ENCODE measurements around the gene NAALADL2.

NAALADL2 gene

GRCh38 chr3:175287361-175287963 lies 428.3 kb downstream of the NAALADL2 start:
- Histone ChIP-seq H2BK120ac (ENCODE audit: insufficient read depth, low read length, poor library complexity) (no peak overlapping the region), H2BK12ac (ENCODE audit: low read length) (no peak overlapping the region), H3K27me3 (ENCODE audit: insufficient read depth, low read length) (no peaks in the 10 kb centered on the region), H3K4ac (ENCODE audit: low read depth, low read length) (no peak overlapping the region), H3K27ac (ENCODE audit: low read depth, low read length) (no peak overlapping the region), H4K8ac (ENCODE audit: low read depth, low read length) (no peak overlapping the region), H3K14ac (ENCODE audit: low read length) (no peak overlapping the region), H3K9ac (ENCODE audit: low read length) (no peak overlapping the region), H2BK5ac (ENCODE audit: low read depth, low read length, poor library complexity) (no peak overlapping the region), H4K91ac (ENCODE audit: low read depth, low read length) (no peak overlapping the region), H3K4me3 (ENCODE audit: low read depth, low read length) (no peak overlapping the region), H3K23ac (ENCODE audit: low read length) (no peak overlapping the region), H3K18ac (ENCODE audit: low read length) (no peak overlapping the region), H4K12ac (ENCODE audit: low read depth, low read length) (no peak overlapping the region), H3K4me2 (ENCODE audit: low read length) (no peak overlapping the region), H3K79me1 (ENCODE audit: low read length) (no peaks in the 10 kb centered on the region), H3K4me1 (ENCODE audit: control insufficient read depth in 1 of 2, insufficient read depth in 2 of 2, low read length in 2 of 2) (no peaks in the 10 kb centered on the region), H3K79me2 (ENCODE audit: control insufficient read depth, insufficient read depth, low read length, poor library complexity) (no peaks in the 10 kb centered on the region), H2AFZ (ENCODE audit: insufficient read depth, low read length, poor library complexity) (no peak overlapping the region), H3K9me3 (ENCODE audit: insufficient read depth, low read depth, low read length) (no peaks in the 10 kb centered on the region), H2AK5ac (ENCODE audit: low read length) (no peak overlapping the region), H3K36me3 (ENCODE audit: control insufficient read depth in 1 of 2, insufficient read depth in 2 of 2, low read length in 2 of 2) (no peaks in the 10 kb centered on the region)
- no peak for DNase-seq
- WGBS (ENCODE audit: extremely low coverage, insufficient coverage, insufficient read length), result no CpG with 5 or more reads among the region's 3 CpGs

GRCh38 chr3:175288621-175289020 lies 429.5 kb downstream of the NAALADL2 start:
- Histone ChIP-seq H4K91ac (ENCODE audit: low read depth, low read length) (no peak overlapping the region), H2BK5ac (ENCODE audit: low read depth, low read length, poor library complexity) (no peak overlapping the region), H3K36me3 (ENCODE audit: control insufficient read depth in 1 of 2, insufficient read depth in 2 of 2, low read length in 2 of 2) (no peaks in the 10 kb centered on the region), H4K12ac (ENCODE audit: low read depth, low read length) (no peak overlapping the region), H3K27ac (ENCODE audit: low read depth, low read length) (no peak overlapping the region), H4K8ac (ENCODE audit: low read depth, low read length) (no peak overlapping the region), H3K79me1 (ENCODE audit: low read length) (no peaks in the 10 kb centered on the region), H3K4me2 (ENCODE audit: low read length) (no peak overlapping the region), H3K14ac (ENCODE audit: low read length) (no peak overlapping the region), H3K4ac (ENCODE audit: low read depth, low read length) (no peak overlapping the region), H3K9me3 (ENCODE audit: insufficient read depth, low read depth, low read length) (no peaks in the 10 kb centered on the region), H2BK12ac (ENCODE audit: low read length) (no peak overlapping the region), H2AFZ (ENCODE audit: insufficient read depth, low read length, poor library complexity) (no peak overlapping the region), H3K79me2 (ENCODE audit: control insufficient read depth, insufficient read depth, low read length, poor library complexity) (no peaks in the 10 kb centered on the region), H3K18ac (ENCODE audit: low read length) (no peak overlapping the region), H3K23ac (ENCODE audit: low read length) (no peak overlapping the region), H3K9ac (ENCODE audit: low read length) (no peak overlapping the region), H3K27me3 (ENCODE audit: insufficient read depth, low read length) (no peaks in the 10 kb centered on the region), H3K4me3 (ENCODE audit: low read depth, low read length) (no peak overlapping the region), H2BK120ac (ENCODE audit: insufficient read depth, low read length, poor library complexity) (no peak overlapping the region), H3K4me1 (ENCODE audit: control insufficient read depth in 1 of 2, insufficient read depth in 2 of 2, low read length in 2 of 2) (no peaks in the 10 kb centered on the region), H2AK5ac (ENCODE audit: low read length) (no peak overlapping the region)
- WGBS (ENCODE audit: extremely low coverage, insufficient coverage, insufficient read length), result no CpG with 5 or more reads among the region's 4 CpGs
- DNase-seq, result no peak

DNA sequence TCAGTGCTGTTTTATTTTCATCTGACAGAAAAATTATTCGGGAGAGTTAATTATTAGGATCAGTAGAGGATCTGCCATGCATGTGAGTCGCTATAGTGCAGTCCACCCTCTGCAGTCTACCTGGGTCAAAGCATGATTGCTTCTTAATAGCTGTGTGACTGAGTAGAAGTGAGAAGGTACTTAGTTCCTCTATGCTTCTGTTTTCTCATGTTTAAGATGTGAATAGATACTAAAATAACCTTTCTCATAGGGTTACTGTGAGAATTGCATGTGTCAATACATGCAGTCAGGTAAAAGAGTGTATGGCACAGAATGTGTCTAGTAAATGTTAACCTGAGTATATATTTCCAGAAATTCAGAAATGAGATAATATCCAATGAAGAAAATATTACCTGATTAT lies 435.7 kb downstream of the NAALADL2 start:
- H2AK5ac ChIP-seq (ENCODE audit: low read length), result no peak overlapping the region
- no peak overlapping the region for H3K14ac ChIP-seq (ENCODE audit: low read length)
- H2BK120ac ChIP-seq (ENCODE audit: insufficient read depth, low read length, poor library complexity), result no peak overlapping the region
- no peak overlapping the region for H4K8ac ChIP-seq (ENCODE audit: low read depth, low read length)
- H3K36me3 ChIP-seq (ENCODE audit: control insufficient read depth in 1 of 2, insufficient read depth in 2 of 2, low read length in 2 of 2), result no peaks in the 10 kb centered on the region
- H3K18ac ChIP-seq (ENCODE audit: low read length), result no peak overlapping the region
- H2AFZ ChIP-seq (ENCODE audit: insufficient read depth, low read length, poor library complexity), result no peak overlapping the region
- no peak overlapping the region for H2BK12ac ChIP-seq (ENCODE audit: low read length)
- H3K23ac ChIP-seq (ENCODE audit: low read length), result no peak overlapping the region
- no peaks in the 10 kb centered on the region for H3K79me2 ChIP-seq (ENCODE audit: control insufficient read depth, insufficient read depth, low read length, poor library complexity)
- no peak overlapping the region for H4K91ac ChIP-seq (ENCODE audit: low read depth, low read length)
- no peaks in the 10 kb centered on the region for H3K4me1 ChIP-seq (ENCODE audit: control insufficient read depth in 1 of 2, insufficient read depth in 2 of 2, low read length in 2 of 2)
- H3K4me3 ChIP-seq (ENCODE audit: low read depth, low read length), result no peak overlapping the region
- H3K79me1 ChIP-seq (ENCODE audit: low read length), result no peaks in the 10 kb centered on the region
- H3K27me3 ChIP-seq (ENCODE audit: insufficient read depth, low read length), result no peaks in the 10 kb centered on the region
- no peak overlapping the region for H4K12ac ChIP-seq (ENCODE audit: low read depth, low read length)
- H3K9ac ChIP-seq (ENCODE audit: low read length), result no peak overlapping the region
- no CpG with 5 or more reads among the region's 2 CpGs for WGBS (ENCODE audit: extremely low coverage, insufficient coverage, insufficient read length)
- no peak overlapping the region for H3K4me2 ChIP-seq (ENCODE audit: low read length)
- H3K27ac ChIP-seq (ENCODE audit: low read depth, low read length), result no peak overlapping the region
- no peaks in the 10 kb centered on the region for H3K9me3 ChIP-seq (ENCODE audit: insufficient read depth, low read depth, low read length)
- DNase-seq, result no peak
- no peak overlapping the region for H3K4ac ChIP-seq (ENCODE audit: low read depth, low read length)
- H2BK5ac ChIP-seq (ENCODE audit: low read depth, low read length, poor library complexity), result no peak overlapping the region

GRCh38 chr3:175295248-175296130 lies 436.4 kb downstream of the NAALADL2 start:
- H3K9me3 ChIP-seq (ENCODE audit: insufficient read depth, low read depth, low read length), result no peaks in the 10 kb centered on the region
- WGBS (ENCODE audit: extremely low coverage, insufficient coverage, insufficient read length), result no CpG with 5 or more reads among the region's 4 CpGs

More at GRCh38 chr3:175295248-175296130, 436.4 kb downstream of the NAALADL2 start:
- no peak overlapping the region for H2BK12ac ChIP-seq (ENCODE audit: low read length)
- H2BK5ac ChIP-seq (ENCODE audit: low read depth, low read length, poor library complexity), result no peak overlapping the region
- H3K79me1 ChIP-seq (ENCODE audit: low read length), result no peaks in the 10 kb centered on the region
- no peaks in the 10 kb centered on the region for H3K36me3 ChIP-seq (ENCODE audit: control insufficient read depth in 1 of 2, insufficient read depth in 2 of 2, low read length in 2 of 2)
- H3K14ac ChIP-seq (ENCODE audit: low read length), result no peak overlapping the region
- no peak overlapping the region for H2AK5ac ChIP-seq (ENCODE audit: low read length)
- H3K27ac ChIP-seq (ENCODE audit: low read depth, low read length), result no peak overlapping the region
- H2BK120ac ChIP-seq (ENCODE audit: insufficient read depth, low read length, poor library complexity), result no peak overlapping the region
- H3K79me2 ChIP-seq (ENCODE audit: control insufficient read depth, insufficient read depth, low read length, poor library complexity), result no peaks in the 10 kb centered on the region
- H3K4me3 ChIP-seq (ENCODE audit: low read depth, low read length), result no peak overlapping the region
- H3K27me3 ChIP-seq (ENCODE audit: insufficient read depth, low read length), result no peaks in the 10 kb centered on the region
- no peak overlapping the region for H3K9ac ChIP-seq (ENCODE audit: low read length)
- H4K12ac ChIP-seq (ENCODE audit: low read depth, low read length), result no peak overlapping the region
- no peak overlapping the region for H3K4me2 ChIP-seq (ENCODE audit: low read length)
- H4K91ac ChIP-seq (ENCODE audit: low read depth, low read length), result no peak overlapping the region
- no peak for DNase-seq
- no peak overlapping the region for H3K18ac ChIP-seq (ENCODE audit: low read length)
- H3K23ac ChIP-seq (ENCODE audit: low read length), result no peak overlapping the region
- no peaks in the 10 kb centered on the region for H3K4me1 ChIP-seq (ENCODE audit: control insufficient read depth in 1 of 2, insufficient read depth in 2 of 2, low read length in 2 of 2)
- H2AFZ ChIP-seq (ENCODE audit: insufficient read depth, low read length, poor library complexity), result no peak overlapping the region
- no peak overlapping the region for H4K8ac ChIP-seq (ENCODE audit: low read depth, low read length)
- no peak overlapping the region for H3K4ac ChIP-seq (ENCODE audit: low read depth, low read length)

All from trophoblast cell (in vitro differentiated cells and primary cell).